ENCODE results near the gene C18orf63.
A peak's percentile ranks its signal among the peaks of the same experiment; 100 is the strongest.

The C18orf63 gene

DNA sequence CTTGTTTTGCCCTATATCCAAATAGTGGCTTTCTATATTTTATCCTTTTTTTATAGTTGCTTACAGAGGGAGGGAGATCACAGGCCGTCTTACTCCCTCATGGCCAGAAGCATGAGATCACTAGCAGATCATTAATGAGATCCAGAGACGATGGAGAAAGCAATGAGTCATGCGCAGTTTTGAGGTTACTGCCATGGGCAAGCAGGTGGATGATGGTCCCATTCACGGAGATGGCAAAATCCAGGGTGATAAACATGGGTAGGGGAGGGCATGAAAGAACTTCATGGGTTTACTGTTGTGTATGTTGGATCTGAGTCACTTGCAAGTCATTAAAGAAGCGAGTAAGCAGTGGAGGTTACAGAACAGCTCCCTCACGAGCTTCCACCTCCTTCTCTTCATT is 60.4 kb downstream of the C18orf63 start:
- no peak overlapping the region for H3K4me3 ChIP-seq (ENCODE audit: low read depth, low read length)
- no peak for DNase-seq (ENCODE audit: low read depth)
- no peak for TF ChIP-seq MYC (IDR thresholded peaks at IDR 0.05; ENCODE audit: low read depth, low read length)
- TF ChIP-seq POLR2A (IDR thresholded peaks at IDR 0.05; ENCODE audit: extremely low read depth, insufficient read length): no peak
- TF ChIP-seq, protein P1, sequence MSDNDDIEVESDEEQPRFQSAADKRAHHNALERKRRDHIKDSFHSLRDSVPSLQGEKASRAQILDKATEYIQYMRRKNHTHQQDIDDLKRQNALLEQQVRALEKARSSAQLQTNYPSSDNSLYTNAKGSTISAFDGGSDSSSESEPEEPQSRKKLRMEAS (IDR thresholded peaks at IDR 0.05; ENCODE audit: low read depth, low read length): no peak
- no peak for TF ChIP-seq CTCF (IDR thresholded peaks at IDR 0.05; ENCODE audit: low read depth, low read length)

DNA sequence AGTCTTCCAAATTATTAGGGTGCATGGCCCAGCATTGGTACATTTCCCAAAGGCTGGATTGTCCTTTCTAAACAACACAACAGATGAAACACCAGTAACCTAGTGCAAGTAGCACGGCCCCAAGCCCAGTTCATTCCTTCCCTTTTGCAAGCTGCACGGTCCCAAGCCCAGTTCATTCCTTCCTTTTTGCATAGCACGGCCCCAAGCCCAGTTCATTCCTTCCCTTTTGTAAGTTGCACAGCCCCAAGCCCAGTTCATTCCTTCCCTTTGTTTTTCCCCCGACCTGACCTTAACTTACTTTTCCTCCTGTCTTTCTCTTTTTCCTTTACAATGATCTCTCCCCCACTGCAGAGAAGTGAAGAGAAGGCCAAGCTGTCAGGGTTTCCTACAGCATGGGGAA is 60.9 kb downstream of the C18orf63 start:
- DNase-seq (ENCODE audit: low read depth): no peak
- TF ChIP-seq CTCF (IDR thresholded peaks at IDR 0.05; ENCODE audit: low read depth, low read length) (no peak), POLR2A (IDR thresholded peaks at IDR 0.05; ENCODE audit: extremely low read depth, insufficient read length) (no peak), MYC (IDR thresholded peaks at IDR 0.05; ENCODE audit: low read depth, low read length) (no peak)
- TF ChIP-seq, protein P1 (IDR thresholded peaks at IDR 0.05; ENCODE audit: low read depth, low read length): no peak
- no peak overlapping the region for H3K4me3 ChIP-seq (ENCODE audit: low read depth, low read length)

DNA sequence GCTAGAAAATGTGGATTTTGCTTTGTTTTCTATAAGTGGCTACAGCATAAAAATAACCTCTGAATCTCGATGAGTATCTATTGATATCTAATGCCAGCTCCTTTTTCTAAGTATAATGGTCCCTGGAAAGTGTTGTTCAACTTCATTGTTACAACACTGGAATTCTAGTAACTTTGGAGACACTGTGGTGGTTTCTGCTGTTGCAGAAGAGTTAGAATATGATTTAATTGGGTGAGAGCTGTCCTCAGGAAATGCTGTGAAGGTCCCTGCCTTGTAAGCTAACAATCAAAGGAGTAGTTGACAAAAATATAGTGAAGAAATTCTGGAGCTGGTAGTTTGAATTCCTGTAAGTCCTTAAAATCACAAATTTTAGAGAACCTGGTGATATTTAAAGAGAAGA is 62.1 kb downstream of the C18orf63 start:
- DNase-seq (ENCODE audit: low read depth): peak; percentile 32
- no peak for TF ChIP-seq CTCF (IDR thresholded peaks at IDR 0.05; ENCODE audit: low read depth, low read length)
- TF ChIP-seq POLR2A (IDR thresholded peaks at IDR 0.05; ENCODE audit: extremely low read depth, insufficient read length): no peak
- no peak for TF ChIP-seq MYC (IDR thresholded peaks at IDR 0.05; ENCODE audit: low read depth, low read length)
- TF ChIP-seq, protein P1 (IDR thresholded peaks at IDR 0.05; ENCODE audit: low read depth, low read length): no peak

GRCh38 chr18:74378179-74378682 is 62.6 kb downstream of the C18orf63 start:
- TF ChIP-seq MYC (IDR thresholded peaks at IDR 0.05; ENCODE audit: low read depth, low read length) (no peak), POLR2A (IDR thresholded peaks at IDR 0.05; ENCODE audit: extremely low read depth, insufficient read length) (no peak), CTCF (IDR thresholded peaks at IDR 0.05; ENCODE audit: low read depth, low read length) (no peak)
- TF ChIP-seq, protein P1 (IDR thresholded peaks at IDR 0.05; ENCODE audit: low read depth, low read length): no peak
- H3K4me3 ChIP-seq (ENCODE audit: low read depth, low read length): no peak overlapping the region
- peak; percentile 70 for DNase-seq (ENCODE audit: low read depth)

More for the DNA sequence above, 62.1 kb downstream of the C18orf63 start:
- no peak overlapping the region for H3K4me3 ChIP-seq (ENCODE audit: low read depth, low read length)

GRCh38 chr18:74380916-74381315 is 65.3 kb downstream of the C18orf63 start:
- no peak for DNase-seq (ENCODE audit: low read depth)
- no peak for TF ChIP-seq MYC (IDR thresholded peaks at IDR 0.05; ENCODE audit: low read depth, low read length)
- TF ChIP-seq POLR2A (IDR thresholded peaks at IDR 0.05; ENCODE audit: extremely low read depth, insufficient read length): no peak
- no peak for TF ChIP-seq CTCF (IDR thresholded peaks at IDR 0.05; ENCODE audit: low read depth, low read length)
- TF ChIP-seq, protein P1 (IDR thresholded peaks at IDR 0.05; ENCODE audit: low read depth, low read length): no peak
- no peak overlapping the region for H3K4me3 ChIP-seq (ENCODE audit: low read depth, low read length)

Measured in NB4 (cell line).